CD14-positive monocyte (primary cell): Measurements from ENCODE around the gene JKAMP. TPM values are rescaled to one million over a fixed set of nuclear protein-coding genes. Genes with fewer than 3 reads are reported as not detected.

Experiments
- DNase-seq, 3 donors: peaks; one replicate each; pipeline ENCODE4 v3.0.0-alpha.2; 2011 to 2022
- H2AFZ ChIP-seq: 2 replicates; pipeline ENCODE4 v1.6.0; 2012; ENCODE audit warnings: mild to moderate bottlenecking, low read depth, low read length, inconsistent platforms; ENCODE audit not compliant: insufficient read depth, poor library complexity, severe bottlenecking
- H3K27ac ChIP-seq, 2 donors: 1 replicate in 1 of 2; 2 replicates in 1 of 2; pipeline ENCODE4 v1.5.1; 2012 to 2013; ENCODE audit warnings: low read length in 2 of 2, control low read depth in 1 of 2, inconsistent platforms in 1 of 2, low read depth in 1 of 2, mild to moderate bottlenecking in 1 of 2
- H3K27me3 ChIP-seq, 2 donors: one replicate each; pipeline versions ENCODE4 v1.6.0 to v1.6.1; 2011 to 2013; ENCODE audit warnings: low read length in 2 of 2; ENCODE audit not compliant: control insufficient read depth in 2 of 2, insufficient read depth in 2 of 2
- H3K36me3 ChIP-seq, 2 donors: replicated peaks in 1 of 2; 1 replicate in 1 of 2; 2 replicates in 1 of 2; pipeline versions ENCODE4 v1.5.1 to v1.6.1; 2012 to 2013; ENCODE audit warnings: low read length in 2 of 2, control low read depth in 1 of 2, inconsistent platforms in 1 of 2, mild to moderate bottlenecking in 1 of 2; ENCODE audit not compliant: insufficient read depth in 2 of 2, control insufficient read depth in 1 of 2
- H3K4me1 ChIP-seq, 2 donors: 1 replicate in 1 of 2; 2 replicates in 1 of 2; pipeline versions ENCODE4 v1.5.1 to v1.6.1; 2012 to 2013; ENCODE audit warnings: low read length in 2 of 2, control low read depth in 1 of 2, inconsistent platforms in 1 of 2, mild to moderate bottlenecking in 1 of 2, moderate library complexity in 1 of 2; ENCODE audit not compliant: insufficient read depth in 2 of 2, control insufficient read depth in 1 of 2
- H3K4me2 ChIP-seq: replicated peaks from 2 replicates; pipeline ENCODE3; 2012; ENCODE audit warnings: low read length, moderate library complexity, mild to moderate bottlenecking; ENCODE audit not compliant: poor library complexity, severe bottlenecking; ENCODE audit errors: extremely low read depth
- H3K4me3 ChIP-seq, 3 experiments: fragments of 200-600 bp in 1 of 3; sonication (generic) in 1 of 3; replicated peaks in 1 of 3; 1 replicate in 2 of 3; 2 replicates in 1 of 3; pipeline ENCODE4 v1.5.1; 2011 to 2013; ENCODE audit warnings: low read length in 3 of 3, mild to moderate bottlenecking in 3 of 3, control low read depth in 2 of 3, low read depth in 2 of 3, inconsistent platforms in 1 of 3, moderate library complexity in 1 of 3
- H3K79me2 ChIP-seq: 2 replicates; pipeline ENCODE4 v1.6.0; 2012; ENCODE audit warnings: mild to moderate bottlenecking, control low read depth, inconsistent platforms, low read length, moderate library complexity; ENCODE audit not compliant: insufficient read depth
- H3K9ac ChIP-seq: 2 replicates; pipeline ENCODE4 v1.6.0; 2017; ENCODE audit warnings: low read length, mild to moderate bottlenecking; ENCODE audit not compliant: insufficient read depth, poor library complexity, severe bottlenecking
- H3K9me3 ChIP-seq, 2 donors: replicated peaks in 1 of 2; 1 replicate in 1 of 2; 2 replicates in 1 of 2; pipeline versions ENCODE4 v1.5.1 to v1.6.1; 2012 to 2013; ENCODE audit warnings: low read length in 2 of 2, control low read depth in 1 of 2; ENCODE audit not compliant: control insufficient read depth in 1 of 2, insufficient read depth in 1 of 2
- H4K20me1 ChIP-seq: 2 replicates; pipeline ENCODE4 v1.6.0; 2012; ENCODE audit warnings: mild to moderate bottlenecking, low read length, control low read depth, moderate library complexity; ENCODE audit not compliant: insufficient read depth
- H3K27ac Mint-ChIP-seq, 7 donors: one replicate each; pipeline ENCODE4 v1.8.0; 2020; ENCODE audit warnings: mild to moderate bottlenecking in 7 of 7, mixed read lengths in 7 of 7, moderate library complexity in 6 of 7, inconsistent platforms in 2 of 7
- H3K27me3 Mint-ChIP-seq, 3 donors: one replicate each; pipeline ENCODE4 v1.8.0; 2021 to 2022; ENCODE audit warnings: low read depth in 3 of 3, mild to moderate bottlenecking in 3 of 3, mixed read lengths in 3 of 3, moderate library complexity in 3 of 3, inconsistent platforms in 1 of 3
- H3K36me3 Mint-ChIP-seq, 2 donors: one replicate each; pipeline ENCODE4 v1.8.0; 2020; ENCODE audit warnings: mixed read lengths in 2 of 2, inconsistent platforms in 1 of 2, mild to moderate bottlenecking in 1 of 2
- H3K4me1 Mint-ChIP-seq: one replicate; pipeline ENCODE4 v1.8.0; 2020; ENCODE audit warnings: mild to moderate bottlenecking, mixed read lengths
- H3K4me3 Mint-ChIP-seq, 2 donors: one replicate each; pipeline ENCODE4 v1.8.0; 2020; ENCODE audit warnings: mild to moderate bottlenecking in 2 of 2, mixed read lengths in 2 of 2, moderate library complexity in 1 of 2
- H3K9me3 Mint-ChIP-seq, 7 donors: one replicate each; pipeline ENCODE4 v1.8.0; 2020 to 2022; ENCODE audit warnings: mixed read lengths in 7 of 7, mild to moderate bottlenecking in 6 of 7, moderate library complexity in 6 of 7, inconsistent platforms in 2 of 7
- CTCF ChIP-seq: fragments of 200-600 bp; IDR thresholded peaks from one replicate; pipeline ENCODE4 v1.8.0; 2022; ENCODE audit warnings: antibody characterized with exemption, mild to moderate bottlenecking
- WGBS: methylation state at CpG from one replicate; pipeline ENCODE4 v1.1.5; 2013; ENCODE audit warnings: missing lambda C conversion rate; ENCODE audit not compliant: insufficient coverage; 5-methylcytosine and 5-hydroxymethylcytosine counted together
- intact Hi-C, 2 donors: fragments of 100-400 bp; cut with micrococcal nuclease; formaldehyde crosslinking; loops; one replicate each; pipeline versions ENCODE4 v1.15.0 to v1.15.1; 2023
- polyA plus RNA-seq, 3 donors: library from polyadenylated mRNA; depleted of rRNA in 1 of 3; unstranded in 2 of 3; stranded (reverse) in 1 of 3; fragments of 300-500 nt in 2 of 3; fragments of >200 nt in 1 of 3; fragmentation: Illumina TruSeq in 2 of 3; gene quantifications; 1 replicate in 2 of 3; 2 replicates in 1 of 3; pipeline ENCODE4 v1.2.3, GENCODE V29; 2012 to 2021

The JKAMP gene
- polyA plus RNA-seq, 3 donors, result 49.7 to 134 (median 99.4) TPM

GRCh38 chr14:59450716-59451115 lies 33.6 kb upstream of the JKAMP start:
- 100% methylated on average over 2 of the region's 3 CpGs for WGBS

GRCh38 chr14:59451849-59452248 lies 32.5 kb upstream of the JKAMP start:
- H3K79me2 ChIP-seq, result no peaks in the 10 kb centered on the region

More at GRCh38 chr14:59450716-59451115, 33.6 kb upstream of the JKAMP start:
- H3K4me1 ChIP-seq, result no peaks in the 10 kb centered on the region
- intact Hi-C loops, result no loop called here
- H4K20me1 ChIP-seq, result no peaks in the 10 kb centered on the region
- Mint-ChIP-seq H3K9me3 (no peaks in the 10 kb centered on the region), H3K4me3 (no peak overlapping the region), H3K36me3 (peaks cover 0 to 5% of the 10 kb centered on the region in 2 donors), H3K4me1 (peaks cover 6% of the 10 kb centered on the region), H3K27ac (no peak overlapping the region), H3K27me3 (peaks cover 0 to 3% (median 1%) of the 10 kb centered on the region in 3 donors)
- H3K27ac ChIP-seq, result no peak overlapping the region
- no peaks in the 10 kb centered on the region for H3K9me3 ChIP-seq
- no peak overlapping the region for H3K4me2 ChIP-seq
- TF ChIP-seq CTCF, result no peak
- no peak overlapping the region for H3K4me3 ChIP-seq
- no peak for DNase-seq
- H3K27me3 ChIP-seq, result no peaks in the 10 kb centered on the region
- no peak overlapping the region for H3K9ac ChIP-seq
- H3K36me3 ChIP-seq, result no peaks in the 10 kb centered on the region
- H2AFZ ChIP-seq, result no peak overlapping the region
- no peaks in the 10 kb centered on the region for H3K79me2 ChIP-seq

More at GRCh38 chr14:59451849-59452248, 32.5 kb upstream of the JKAMP start:
- no peaks in the 10 kb centered on the region for H4K20me1 ChIP-seq
- no peaks in the 10 kb centered on the region for H3K4me1 ChIP-seq
- TF ChIP-seq CTCF, result no peak
- H3K9ac ChIP-seq, result no peak overlapping the region
- Mint-ChIP-seq H3K36me3 (peaks cover 4 to 5% of the 10 kb centered on the region in 2 donors), H3K27me3 (peaks cover 0 to 3% (median 1%) of the 10 kb centered on the region in 3 donors), H3K4me3 (no peak overlapping the region), H3K9me3 (peaks cover 0 to 2% (median 0%) of the 10 kb centered on the region in 7 donors), H3K27ac (no peak overlapping the region), H3K4me1 (peaks cover 6% of the 10 kb centered on the region)
- no peaks in the 10 kb centered on the region for H3K27me3 ChIP-seq
- H3K36me3 ChIP-seq, result no peaks in the 10 kb centered on the region
- no peak for DNase-seq
- intact Hi-C loops, result no loop called here
- no peak overlapping the region for H3K4me2 ChIP-seq
- no CpG with 5 or more reads among the region's 1 CpG for WGBS
- no peak overlapping the region for H3K4me3 ChIP-seq
- no peaks in the 10 kb centered on the region for H3K9me3 ChIP-seq
- no peak overlapping the region for H3K27ac ChIP-seq
- H2AFZ ChIP-seq, result no peak overlapping the region
